GM23338 (cell line): ENCODE data around the gene CECR2. TPM values are rescaled to one million over a fixed set of nuclear protein-coding genes. Genes with fewer than 3 reads are reported as not detected.

ENCODE experiments used
- ATAC-seq: fragments of 200-7000 bp; cut with Tn5 transposase; 3 replicates; pipeline ENCODE4 v1.9.1; 2020
- DNase-seq: peaks from one replicate; pipeline ENCODE4 v3.0.0-alpha.2; 2015; ENCODE audit warnings: low spot score
- H2AFZ ChIP-seq: fragments of 200-600 bp; sonication (generic); 2 replicates; pipeline ENCODE4 v1.8.0; 2016; ENCODE audit warnings: antibody characterized with exemption, mild to moderate bottlenecking, moderate library complexity
- H3F3A ChIP-seq: fragments of 200-600 bp; sonication (generic); replicated peaks from 2 replicates; pipeline ENCODE4 v1.8.0; 2017; ENCODE audit warnings: antibody characterized with exemption, mixed run types, low read depth
- H3K27ac ChIP-seq: fragments of 200-600 bp; sonication (generic); 2 replicates; pipeline ENCODE4 v1.6.1; 2016; ENCODE audit warnings: low read depth
- H3K27me3 ChIP-seq: fragments of 200-600 bp; sonication (generic); 2 replicates; pipeline ENCODE4 v1.8.0; 2016; ENCODE audit warnings: mild to moderate bottlenecking, mixed run types, moderate library complexity; ENCODE audit not compliant: insufficient read depth
- H3K36me3 ChIP-seq: fragments of 200-600 bp; sonication (generic); 2 replicates; pipeline ENCODE4 v1.8.0; 2016; ENCODE audit warnings: mild to moderate bottlenecking; ENCODE audit not compliant: insufficient read depth
- H3K4me1 ChIP-seq: fragments of 200-600 bp; sonication (generic); 2 replicates; pipeline ENCODE4 v1.8.0; 2016; ENCODE audit warnings: mild to moderate bottlenecking, moderate library complexity; ENCODE audit not compliant: insufficient read depth
- H3K4me2 ChIP-seq: fragments of 200-600 bp; sonication (generic); 2 replicates; pipeline ENCODE4 v1.7.1; 2017; ENCODE audit warnings: mixed run types
- H3K4me3 ChIP-seq: fragments of 200-600 bp; sonication (generic); 2 replicates; pipeline ENCODE4 v1.6.1; 2016; ENCODE audit warnings: mixed run types
- H3K79me2 ChIP-seq: fragments of 200-600 bp; sonication (generic); replicated peaks from 2 replicates; pipeline ENCODE4 v1.8.0; 2017; ENCODE audit warnings: mild to moderate bottlenecking; ENCODE audit not compliant: insufficient read depth
- H3K9me2 ChIP-seq: fragments of 200-600 bp; sonication (generic); 2 replicates; pipeline ENCODE4 v1.8.0; 2017; ENCODE audit not compliant: insufficient read depth
- H4K20me1 ChIP-seq: fragments of 200-600 bp; sonication (generic); replicated peaks from 2 replicates; pipeline ENCODE4 v1.8.0; 2017; ENCODE audit warnings: mild to moderate bottlenecking; ENCODE audit not compliant: insufficient read depth
- H3K27ac Mint-ChIP-seq: 2 replicates; pipeline ENCODE4 v1.8.0; 2020; ENCODE audit warnings: inconsistent platforms, mild to moderate bottlenecking, moderate library complexity, mixed read lengths
- H3K27me3 Mint-ChIP-seq: 3 replicates; pipeline ENCODE4 v1.8.0; 2022; ENCODE audit warnings: low read depth, mild to moderate bottlenecking, moderate library complexity, mixed read lengths, inconsistent platforms; ENCODE audit not compliant: insufficient read depth, poor library complexity
- H3K36me3 Mint-ChIP-seq: 3 replicates; pipeline ENCODE4 v1.8.0; 2021; ENCODE audit warnings: low read depth, mild to moderate bottlenecking, inconsistent platforms, moderate library complexity, mixed read lengths
- H3K4me1 Mint-ChIP-seq: 3 replicates; pipeline ENCODE4 v1.8.0; 2020; ENCODE audit warnings: mild to moderate bottlenecking, inconsistent platforms, mixed read lengths
- H3K4me3 Mint-ChIP-seq: 3 replicates; pipeline ENCODE4 v1.8.0; 2021; ENCODE audit warnings: moderate library complexity, mild to moderate bottlenecking, inconsistent platforms, mixed read lengths
- H3K9me3 Mint-ChIP-seq: 3 replicates; pipeline ENCODE4 v1.8.0; 2020; ENCODE audit warnings: moderate library complexity, mild to moderate bottlenecking, inconsistent platforms, mixed read lengths
- CREB1 ChIP-seq: fragments of 250-450 bp; sonication (Bioruptor Pico); IDR thresholded peaks from 2 replicates; pipeline ENCODE4 v1.5.0; 2020; ENCODE audit warnings: low read depth, mild to moderate bottlenecking, moderate library complexity
- CTCF ChIP-seq, 2 experiments: fragments of 200-600 bp in 1 of 2; sonication (generic) in 1 of 2; conservative IDR thresholded peaks; 2 replicates each; pipeline versions ENCODE4 v1.5.1 to v1.6.1; 2016 to 2017; ENCODE audit warnings: antibody characterized with exemption in 2 of 2, low read depth in 2 of 2, mild to moderate bottlenecking in 2 of 2, moderate library complexity in 1 of 2
- EZH2 ChIP-seq: fragments of 200-600 bp; sonication (generic); IDR thresholded peaks from one replicate; pipeline ENCODE4 v1.8.0; 2017; ENCODE audit warnings: antibody characterized with exemption, mild to moderate bottlenecking, low read depth; ENCODE audit not compliant: unreplicated experiment
- EZH2phosphoT487 ChIP-seq: fragments of 200-600 bp; sonication (generic); IDR thresholded peaks from one replicate; pipeline ENCODE4 v1.8.1; 2018; ENCODE audit warnings: antibody characterized with exemption; ENCODE audit not compliant: unreplicated experiment
- JUNB ChIP-seq: IDR thresholded peaks from one replicate; pipeline ENCODE4 v1.6.1; 2016; ENCODE audit warnings: antibody characterized with exemption; ENCODE audit not compliant: unreplicated experiment
- NANOG ChIP-seq: IDR thresholded peaks from 2 replicates; pipeline ENCODE4 v1.6.1; 2016; ENCODE audit warnings: antibody characterized with exemption, borderline replicate concordance
- POLR2AphosphoS5 ChIP-seq: IDR thresholded peaks from 2 replicates; pipeline ENCODE4 v1.6.1; 2016; ENCODE audit warnings: antibody characterized with exemption, low read depth
- STAT1 ChIP-seq: IDR thresholded peaks from one replicate; pipeline ENCODE4 v1.6.1; 2016; ENCODE audit warnings: antibody characterized with exemption; ENCODE audit not compliant: unreplicated experiment
- ZNF114 ChIP-seq: fragments of 250-450 bp; sonication (Bioruptor Pico); IDR thresholded peaks from 2 replicates; pipeline ENCODE4 v1.5.0; 2020; ENCODE audit warnings: mild to moderate bottlenecking, moderate library complexity
- ZNF331 ChIP-seq: fragments of 250-450 bp; sonication (Bioruptor Pico); IDR thresholded peaks from 2 replicates; pipeline ENCODE4 v1.5.0; 2020; ENCODE audit warnings: low read depth, mild to moderate bottlenecking, moderate library complexity
- polyA plus RNA-seq: library from polyadenylated mRNA; unstranded; fragments of >200 nt; fragmentation: Nextera tagmentation; extraction: Ambion mirVana; gene quantifications from 2 replicates; pipeline ENCODE4 v1.2.1, GENCODE V29; 2016
- total RNA-seq: library from RNA; depleted of rRNA; stranded (reverse); fragments of >200 nt; shearing (Covaris generic); gene quantifications from 2 replicates; pipeline ENCODE4 v1.2.3, GENCODE V29; 2014
- TF ChIP-seq, protein P1 (sequence below): IDR thresholded peaks from one replicate; pipeline ENCODE4 v1.6.1; 2018; ENCODE audit warnings: antibody characterized with exemption; ENCODE audit not compliant: unreplicated experiment
- TF ChIP-seq, protein P2 (sequence below): IDR thresholded peaks from 2 replicates; pipeline ENCODE4 v1.6.1; 2016; ENCODE audit warnings: antibody characterized with exemption
- TF ChIP-seq, protein P3 (sequence below): fragments of 250-450 bp; sonication (Bioruptor Pico); IDR thresholded peaks from 2 replicates; pipeline ENCODE4 v1.5.0; 2020; ENCODE audit warnings: mild to moderate bottlenecking, moderate library complexity

CECR2 gene
- total and polyA plus RNA-seq, 2 experiments from 2014 or later: 18.4 to 110 TPM

- H4K20me1 ChIP-seq: no peaks in the 10 kb centered on the region
- H3F3A ChIP-seq: peaks cover 9% of the 10 kb centered on the region
- no peak overlapping the region for H3K27ac ChIP-seq
- peaks cover 3% of the 10 kb centered on the region for H3K27me3 Mint-ChIP-seq
- H3K27me3 ChIP-seq: no peaks in the 10 kb centered on the region
- H3K4me1 Mint-ChIP-seq: peaks cover 1% of the 10 kb centered on the region; the same call in 2 of the 3 replicates
- TF ChIP-seq POLR2AphosphoS5 (no peak), JUNB (no peak), CTCF (conservative IDR thresholded peaks at IDR 0.05; ENCODE audit: low read depth in 2 of 2) (no peak), CREB1 (CRISPR knock-in tag) (no peak), STAT1 (no peak), NANOG (no peak), ZNF114 (CRISPR knock-in tag) (no peak), ZNF331 (no peak), EZH2 (no peak), EZH2phosphoT487 (no peak)
- TF ChIP-seq, protein P1, sequence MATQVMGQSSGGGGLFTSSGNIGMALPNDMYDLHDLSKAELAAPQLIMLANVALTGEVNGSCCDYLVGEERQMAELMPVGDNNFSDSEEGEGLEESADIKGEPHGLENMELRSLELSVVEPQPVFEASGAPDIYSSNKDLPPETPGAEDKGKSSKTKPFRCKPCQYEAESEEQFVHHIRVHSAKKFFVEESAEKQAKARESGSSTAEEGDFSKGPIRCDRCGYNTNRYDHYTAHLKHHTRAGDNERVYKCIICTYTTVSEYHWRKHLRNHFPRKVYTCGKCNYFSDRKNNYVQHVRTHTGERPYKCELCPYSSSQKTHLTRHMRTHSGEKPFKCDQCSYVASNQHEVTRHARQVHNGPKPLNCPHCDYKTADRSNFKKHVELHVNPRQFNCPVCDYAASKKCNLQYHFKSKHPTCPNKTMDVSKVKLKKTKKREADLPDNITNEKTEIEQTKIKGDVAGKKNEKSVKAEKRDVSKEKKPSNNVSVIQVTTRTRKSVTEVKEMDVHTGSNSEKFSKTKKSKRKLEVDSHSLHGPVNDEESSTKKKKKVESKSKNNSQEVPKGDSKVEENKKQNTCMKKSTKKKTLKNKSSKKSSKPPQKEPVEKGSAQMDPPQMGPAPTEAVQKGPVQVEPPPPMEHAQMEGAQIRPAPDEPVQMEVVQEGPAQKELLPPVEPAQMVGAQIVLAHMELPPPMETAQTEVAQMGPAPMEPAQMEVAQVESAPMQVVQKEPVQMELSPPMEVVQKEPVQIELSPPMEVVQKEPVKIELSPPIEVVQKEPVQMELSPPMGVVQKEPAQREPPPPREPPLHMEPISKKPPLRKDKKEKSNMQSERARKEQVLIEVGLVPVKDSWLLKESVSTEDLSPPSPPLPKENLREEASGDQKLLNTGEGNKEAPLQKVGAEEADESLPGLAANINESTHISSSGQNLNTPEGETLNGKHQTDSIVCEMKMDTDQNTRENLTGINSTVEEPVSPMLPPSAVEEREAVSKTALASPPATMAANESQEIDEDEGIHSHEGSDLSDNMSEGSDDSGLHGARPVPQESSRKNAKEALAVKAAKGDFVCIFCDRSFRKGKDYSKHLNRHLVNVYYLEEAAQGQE: no peak
- TF ChIP-seq, protein P2, sequence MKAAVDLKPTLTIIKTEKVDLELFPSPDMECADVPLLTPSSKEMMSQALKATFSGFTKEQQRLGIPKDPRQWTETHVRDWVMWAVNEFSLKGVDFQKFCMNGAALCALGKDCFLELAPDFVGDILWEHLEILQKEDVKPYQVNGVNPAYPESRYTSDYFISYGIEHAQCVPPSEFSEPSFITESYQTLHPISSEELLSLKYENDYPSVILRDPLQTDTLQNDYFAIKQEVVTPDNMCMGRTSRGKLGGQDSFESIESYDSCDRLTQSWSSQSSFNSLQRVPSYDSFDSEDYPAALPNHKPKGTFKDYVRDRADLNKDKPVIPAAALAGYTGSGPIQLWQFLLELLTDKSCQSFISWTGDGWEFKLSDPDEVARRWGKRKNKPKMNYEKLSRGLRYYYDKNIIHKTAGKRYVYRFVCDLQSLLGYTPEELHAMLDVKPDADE: no peak
- TF ChIP-seq, protein P3, sequence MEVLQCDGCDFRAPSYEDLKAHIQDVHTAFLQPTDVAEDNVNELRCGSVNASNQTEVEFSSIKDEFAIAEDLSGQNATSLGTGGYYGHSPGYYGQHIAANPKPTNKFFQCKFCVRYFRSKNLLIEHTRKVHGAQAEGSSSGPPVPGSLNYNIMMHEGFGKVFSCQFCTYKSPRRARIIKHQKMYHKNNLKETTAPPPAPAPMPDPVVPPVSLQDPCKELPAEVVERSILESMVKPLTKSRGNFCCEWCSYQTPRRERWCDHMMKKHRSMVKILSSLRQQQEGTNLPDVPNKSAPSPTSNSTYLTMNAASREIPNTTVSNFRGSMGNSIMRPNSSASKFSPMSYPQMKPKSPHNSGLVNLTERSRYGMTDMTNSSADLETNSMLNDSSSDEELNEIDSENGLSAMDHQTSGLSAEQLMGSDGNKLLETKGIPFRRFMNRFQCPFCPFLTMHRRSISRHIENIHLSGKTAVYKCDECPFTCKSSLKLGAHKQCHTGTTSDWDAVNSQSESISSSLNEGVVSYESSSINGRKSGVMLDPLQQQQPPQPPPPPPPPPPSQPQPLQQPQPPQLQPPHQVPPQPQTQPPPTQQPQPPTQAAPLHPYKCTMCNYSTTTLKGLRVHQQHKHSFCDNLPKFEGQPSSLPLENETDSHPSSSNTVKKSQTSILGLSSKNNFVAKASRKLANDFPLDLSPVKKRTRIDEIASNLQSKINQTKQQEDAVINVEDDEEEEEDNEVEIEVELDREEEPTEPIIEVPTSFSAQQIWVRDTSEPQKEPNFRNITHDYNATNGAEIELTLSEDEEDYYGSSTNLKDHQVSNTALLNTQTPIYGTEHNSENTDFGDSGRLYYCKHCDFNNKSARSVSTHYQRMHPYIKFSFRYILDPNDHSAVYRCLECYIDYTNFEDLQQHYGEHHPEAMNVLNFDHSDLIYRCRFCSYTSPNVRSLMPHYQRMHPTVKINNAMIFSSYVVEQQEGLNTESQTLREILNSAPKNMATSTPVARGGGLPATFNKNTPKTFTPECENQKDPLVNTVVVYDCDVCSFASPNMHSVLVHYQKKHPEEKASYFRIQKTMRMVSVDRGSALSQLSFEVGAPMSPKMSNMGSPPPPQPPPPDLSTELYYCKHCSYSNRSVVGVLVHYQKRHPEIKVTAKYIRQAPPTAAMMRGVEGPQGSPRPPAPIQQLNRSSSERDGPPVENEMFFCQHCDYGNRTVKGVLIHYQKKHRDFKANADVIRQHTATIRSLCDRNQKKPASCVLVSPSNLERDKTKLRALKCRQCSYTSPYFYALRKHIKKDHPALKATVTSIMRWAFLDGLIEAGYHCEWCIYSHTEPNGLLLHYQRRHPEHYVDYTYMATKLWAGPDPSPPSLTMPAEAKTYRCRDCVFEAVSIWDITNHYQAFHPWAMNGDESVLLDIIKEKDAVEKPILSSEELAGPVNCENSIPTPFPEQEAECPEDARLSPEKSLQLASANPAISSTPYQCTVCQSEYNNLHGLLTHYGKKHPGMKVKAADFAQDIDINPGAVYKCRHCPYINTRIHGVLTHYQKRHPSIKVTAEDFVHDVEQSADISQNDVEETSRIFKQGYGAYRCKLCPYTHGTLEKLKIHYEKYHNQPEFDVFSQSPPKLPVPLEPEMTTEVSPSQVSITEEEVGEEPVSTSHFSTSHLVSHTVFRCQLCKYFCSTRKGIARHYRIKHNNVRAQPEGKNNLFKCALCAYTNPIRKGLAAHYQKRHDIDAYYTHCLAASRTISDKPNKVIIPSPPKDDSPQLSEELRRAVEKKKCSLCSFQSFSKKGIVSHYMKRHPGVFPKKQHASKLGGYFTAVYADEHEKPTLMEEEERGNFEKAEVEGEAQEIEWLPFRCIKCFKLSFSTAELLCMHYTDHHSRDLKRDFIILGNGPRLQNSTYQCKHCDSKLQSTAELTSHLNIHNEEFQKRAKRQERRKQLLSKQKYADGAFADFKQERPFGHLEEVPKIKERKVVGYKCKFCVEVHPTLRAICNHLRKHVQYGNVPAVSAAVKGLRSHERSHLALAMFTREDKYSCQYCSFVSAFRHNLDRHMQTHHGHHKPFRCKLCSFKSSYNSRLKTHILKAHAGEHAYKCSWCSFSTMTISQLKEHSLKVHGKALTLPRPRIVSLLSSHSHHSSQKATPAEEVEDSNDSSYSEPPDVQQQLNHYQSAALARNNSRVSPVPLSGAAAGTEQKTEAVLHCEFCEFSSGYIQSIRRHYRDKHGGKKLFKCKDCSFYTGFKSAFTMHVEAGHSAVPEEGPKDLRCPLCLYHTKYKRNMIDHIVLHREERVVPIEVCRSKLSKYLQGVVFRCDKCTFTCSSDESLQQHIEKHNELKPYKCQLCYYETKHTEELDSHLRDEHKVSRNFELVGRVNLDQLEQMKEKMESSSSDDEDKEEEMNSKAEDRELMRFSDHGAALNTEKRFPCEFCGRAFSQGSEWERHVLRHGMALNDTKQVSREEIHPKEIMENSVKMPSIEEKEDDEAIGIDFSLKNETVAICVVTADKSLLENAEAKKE (CRISPR knock-in tag): no peak
- no peaks in the 10 kb centered on the region for H3K79me2 ChIP-seq
- H3K4me2 ChIP-seq: no peak overlapping the region
- H2AFZ ChIP-seq: peak overlapping the region; percentile 87
- no peak for DNase-seq
- no peaks in the 10 kb centered on the region for H3K9me3 Mint-ChIP-seq
- H3K4me3 ChIP-seq: no peak overlapping the region
- H3K4me1 ChIP-seq: peaks cover 5% of the 10 kb centered on the region; the same call in 1 of the 2 replicates
- no peak overlapping the region for H3K4me3 Mint-ChIP-seq
- no peaks in the 10 kb centered on the region for H3K9me2 ChIP-seq
- no peaks in the 10 kb centered on the region for H3K36me3 ChIP-seq
- H3K36me3 Mint-ChIP-seq: no peaks in the 10 kb centered on the region
- H3K27ac Mint-ChIP-seq: peak overlapping the region; percentile 66; the same call in 1 of the 2 replicates
- no peak for ATAC-seq
Measured at GRCh38 chr22:17334059-17334458, 35.2 kb upstream of the CECR2 start.
